PFSK-1 (cell line): Measurements from ENCODE around the gene XIRP2.

Source experiments
- FOXP2 ChIP-seq: optimal IDR thresholded peaks from 2 replicates; pipeline ENCODE3; 2011; ENCODE audit warnings: borderline replicate concordance, control low read depth, inconsistent platforms; ENCODE audit not compliant: insufficient read depth; ENCODE audit errors: extremely low read length, extremely low read depth
- POLR2AphosphoS5 ChIP-seq: IDR thresholded peaks from 2 replicates; pipeline ENCODE4 v1.6.1; 2012; ENCODE audit warnings: low read depth, mild to moderate bottlenecking, control low read depth, low read length, moderate library complexity
- REST ChIP-seq, 2 experiments: IDR thresholded peaks; 2 replicates each; pipeline versions ENCODE4 v1.6.1 to v1.8.0; 2011 to 2012; ENCODE audit warnings: low read depth in 2 of 2, low read length in 2 of 2, control low read depth in 1 of 2, inconsistent platforms in 1 of 2, mild to moderate bottlenecking in 1 of 2, moderate library complexity in 1 of 2; ENCODE audit not compliant: insufficient read depth in 1 of 2
- SIN3A ChIP-seq: IDR thresholded peaks from 2 replicates; pipeline ENCODE4 v1.6.1; 2012; ENCODE audit warnings: mild to moderate bottlenecking, low read length, moderate library complexity, borderline replicate concordance; ENCODE audit not compliant: insufficient read depth
- TAF1 ChIP-seq: IDR thresholded peaks from 2 replicates; pipeline ENCODE4 v1.6.1; 2012; ENCODE audit warnings: low read length, control low read depth, borderline replicate concordance; ENCODE audit not compliant: insufficient read depth

GRCh38 chr2:166844111-166844510 is 44.2 kb upstream of the XIRP2 start:
- no peak for TF ChIP-seq POLR2AphosphoS5
- no peak for TF ChIP-seq TAF1
- no peak for TF ChIP-seq FOXP2
- TF ChIP-seq REST (IDR thresholded peaks at IDR 0.05; ENCODE audit: insufficient read depth in 1 of 2, low read depth in 2 of 2, low read length in 2 of 2), result no peak
- TF ChIP-seq SIN3A, result no peak
